Smooth muscle cell (in vitro differentiated cells): ENCODE results near the gene ZDHHC14. TPM values are rescaled to one million over a fixed set of nuclear protein-coding genes. Genes with fewer than 3 reads are reported as not detected.
"Not testable (repeated sequence)": the region's sequence is repeated elsewhere in the genome, so short reads cannot be mapped to it uniquely, and the experiment has no call there.

Source experiments
- DNase-seq: peaks from one replicate; lab custom pipeline; 2025; ENCODE audit not compliant: unreplicated experiment; lab: John Stamatoyannopoulos, UW
- H2AFZ ChIP-seq: fragments of 200-600 bp; sonication (generic); 2 replicates; pipeline ENCODE4 v1.6.0; 2016; ENCODE audit warnings: antibody characterized with exemption, low read depth, mild to moderate bottlenecking
- H3F3A ChIP-seq: fragments of 200-600 bp; sonication (generic); 2 replicates; pipeline ENCODE4 v1.6.0; 2017; ENCODE audit warnings: antibody characterized with exemption, low read depth
- H3K27ac ChIP-seq: fragments of 200-600 bp; sonication (generic); 2 replicates; pipeline ENCODE4 v1.5.1; 2016; ENCODE audit warnings: low read depth, mild to moderate bottlenecking
- H3K27me3 ChIP-seq: fragments of 200-600 bp; sonication (generic); 2 replicates; pipeline ENCODE4 v1.6.1; 2016; ENCODE audit warnings: low read depth, mild to moderate bottlenecking
- H3K36me3 ChIP-seq: fragments of 200-600 bp; sonication (generic); 2 replicates; pipeline ENCODE4 v1.5.1; 2016; ENCODE audit warnings: low read depth
- H3K4me1 ChIP-seq: fragments of 200-600 bp; sonication (generic); 2 replicates; pipeline ENCODE4 v1.5.1; 2016; ENCODE audit warnings: low read depth
- H3K4me2 ChIP-seq: fragments of 200-600 bp; sonication (generic); 2 replicates; pipeline ENCODE4 v1.6.0; 2016; ENCODE audit warnings: mild to moderate bottlenecking
- H3K4me3 ChIP-seq: fragments of 200-600 bp; sonication (generic); 2 replicates; pipeline ENCODE4 v1.5.1; 2016; ENCODE audit warnings: mild to moderate bottlenecking
- H3K79me2 ChIP-seq: fragments of 200-600 bp; sonication (generic); 2 replicates; pipeline ENCODE4 v1.6.0; 2016; ENCODE audit warnings: low read depth, mild to moderate bottlenecking
- H3K9ac ChIP-seq: fragments of 200-600 bp; sonication (generic); 2 replicates; pipeline ENCODE4 v1.6.0; 2016; ENCODE audit warnings: low read depth
- H3K9me3 ChIP-seq: fragments of 200-600 bp; sonication (generic); replicated peaks from 2 replicates; pipeline ENCODE4 v1.5.1; 2016; ENCODE audit warnings: low read depth
- H4K20me1 ChIP-seq: fragments of 200-600 bp; sonication (generic); 2 replicates; pipeline ENCODE4 v1.6.0; 2016; ENCODE audit warnings: low read depth
- CTCF ChIP-seq: fragments of 200-600 bp; sonication (generic); IDR thresholded peaks from 2 replicates; pipeline ENCODE4 v1.5.1; 2017; ENCODE audit warnings: borderline replicate concordance, mild to moderate bottlenecking, antibody characterized with exemption; ENCODE audit not compliant: insufficient read depth, poor library complexity, severe bottlenecking
- WGBS: methylation state at CpG from one replicate; pipeline ENCODE4 v1.1.7; 2016; ENCODE audit warnings: low lambda C conversion rate; 5-methylcytosine and 5-hydroxymethylcytosine counted together
- polyA plus RNA-seq: library from polyadenylated mRNA; unstranded; fragments of >200 nt; fragmentation: Nextera tagmentation; extraction: Ambion mirVana; gene quantifications from 2 replicates; pipeline ENCODE4 v1.2.1, GENCODE V29; 2016
- total RNA-seq: library from RNA; depleted of rRNA; stranded (reverse); fragments of >200 nt; gene quantifications from 2 replicates; pipeline ENCODE4 v1.2.3, GENCODE V29; 2014

Gene ZDHHC14
- total and polyA plus RNA-seq, 2 experiments from 2014 or later, result 1.3 to 1.6 TPM

DNA sequence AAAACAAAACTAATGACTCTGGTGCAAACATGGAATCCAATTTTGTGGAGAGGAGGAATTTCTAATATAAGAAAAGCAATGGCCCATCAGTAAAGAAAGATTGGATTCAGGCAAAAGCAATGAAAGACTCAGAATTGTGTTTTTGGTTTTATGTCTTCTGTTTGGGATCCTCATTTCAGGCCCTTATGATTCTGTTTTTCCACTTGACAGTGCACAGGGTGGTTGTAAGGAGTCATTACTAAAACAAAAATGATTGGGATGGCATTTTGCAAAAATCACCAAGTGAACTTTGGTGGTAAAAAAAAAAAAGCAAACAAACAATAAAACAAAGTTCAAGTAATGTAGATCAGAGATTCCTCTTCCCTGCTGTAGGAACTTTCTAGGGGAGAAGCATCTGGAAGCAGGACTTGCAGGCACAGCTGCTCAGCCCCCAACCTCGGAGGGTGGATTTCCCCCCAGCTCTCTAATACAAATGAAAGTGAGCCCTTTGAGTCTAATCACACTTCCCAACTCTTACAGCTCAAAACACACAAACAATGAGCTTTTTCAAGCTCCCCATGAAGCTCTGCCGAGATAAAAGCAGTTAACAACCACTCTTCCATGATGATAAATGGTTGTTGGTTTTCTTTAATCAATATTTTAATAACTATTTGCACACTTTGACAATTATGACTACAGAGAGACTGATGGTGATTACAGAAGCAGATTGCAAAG is 177.7 kb downstream of the ZDHHC14 start:
- no peaks in the 10 kb centered on the region for H3K79me2 ChIP-seq
- no peaks in the 10 kb centered on the region for H4K20me1 ChIP-seq
- no peak overlapping the region for H3K4me2 ChIP-seq
- no peaks in the 10 kb centered on the region for H3K9me3 ChIP-seq
- 80% methylated on average over 2 of the region's 2 CpGs for WGBS
- H3K9ac ChIP-seq, result no peak overlapping the region
- no peak overlapping the region for H3K27ac ChIP-seq
- no peaks in the 10 kb centered on the region for H3K27me3 ChIP-seq
- peaks cover 21% of the 10 kb centered on the region for H3K4me1 ChIP-seq
- H2AFZ ChIP-seq, result no peak overlapping the region
- no peak overlapping the region for H3K4me3 ChIP-seq
- no peak for TF ChIP-seq CTCF
- no peaks in the 10 kb centered on the region for H3K36me3 ChIP-seq
- DNase-seq, result no peak
- H3F3A ChIP-seq, result no peaks in the 10 kb centered on the region

DNA sequence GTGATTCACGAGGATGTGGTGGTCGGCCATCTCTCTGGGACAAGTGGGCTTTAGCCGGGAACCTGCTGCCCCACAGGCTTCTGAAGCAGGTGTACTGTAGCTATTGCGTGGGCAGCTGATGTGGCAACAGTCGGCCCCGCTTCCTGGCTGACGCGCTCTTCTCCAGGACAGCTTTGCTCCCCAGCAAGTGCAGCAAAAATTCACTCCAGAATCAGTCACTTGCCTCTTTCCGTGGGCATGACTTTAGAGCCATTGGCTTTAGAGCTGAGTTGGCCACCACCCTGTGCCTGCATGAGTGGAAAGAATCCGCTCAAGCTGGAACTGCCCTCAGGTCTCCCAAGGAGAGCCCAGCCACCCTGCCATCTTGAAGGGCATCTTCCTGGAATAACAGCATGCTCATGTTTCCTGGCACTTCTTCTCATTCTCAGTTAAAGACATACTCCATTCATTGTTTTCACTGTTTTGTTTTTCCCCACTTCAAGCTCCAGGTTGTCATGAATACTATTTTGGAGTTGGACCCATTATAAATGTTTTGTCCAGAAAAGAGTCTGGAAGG is 178.3 kb downstream of the ZDHHC14 start:
- Histone ChIP-seq H4K20me1 (no peaks in the 10 kb centered on the region), H3K9ac (no peak overlapping the region), H3K36me3 (no peaks in the 10 kb centered on the region), H3K4me2 (no peak overlapping the region), H3K27ac (no peak overlapping the region), H3K27me3 (no peaks in the 10 kb centered on the region), H3F3A (no peaks in the 10 kb centered on the region), H3K9me3 (no peaks in the 10 kb centered on the region), H3K79me2 (no peaks in the 10 kb centered on the region), H3K4me1 (peaks cover 21% of the 10 kb centered on the region), H3K4me3 (no peak overlapping the region), H2AFZ (no peak overlapping the region)
- WGBS, result 91% methylated on average over 10 of the region's 10 CpGs
- no peak for DNase-seq
- TF ChIP-seq CTCF, result no peak

- H2AFZ ChIP-seq, H3K79me2 ChIP-seq, H3K4me2 ChIP-seq, DNase-seq, H3K27ac ChIP-seq, H3K27me3 ChIP-seq, H3K9me3 ChIP-seq, H3K9ac ChIP-seq, H4K20me1 ChIP-seq, H3F3A ChIP-seq, H3K4me3 ChIP-seq, H3K36me3 ChIP-seq: not testable (repeated sequence)
- WGBS, result 96% methylated on average over 10 of the region's 10 CpGs
- H3K4me1 ChIP-seq, result peaks cover 14% of the 10 kb centered on the region
These were observed 179.1 kb downstream of the ZDHHC14 start for GRCh38 chr6:157560063-157560462.

GRCh38 chr6:157560691-157561413 is 179.9 kb downstream of the ZDHHC14 start:
- DNase-seq, result no peak
- 93% methylated on average over 17 of the region's 17 CpGs for WGBS

More at GRCh38 chr6:157560691-157561413, 179.9 kb downstream of the ZDHHC14 start:
- Histone ChIP-seq H3K4me3 (no peak overlapping the region), H3K36me3 (no peaks in the 10 kb centered on the region), H3K4me1 (peaks cover 6% of the 10 kb centered on the region), H3K27me3 (no peaks in the 10 kb centered on the region), H4K20me1 (no peaks in the 10 kb centered on the region), H3K27ac (no peak overlapping the region), H2AFZ (no peak overlapping the region), H3K79me2 (no peaks in the 10 kb centered on the region), H3K9ac (no peak overlapping the region), H3K9me3 (no peaks in the 10 kb centered on the region), H3F3A (no peaks in the 10 kb centered on the region), H3K4me2 (no peak overlapping the region)
- TF ChIP-seq CTCF, result no peak
